ENCODE data around the gene TTC9B.

The TTC9B gene

GRCh38 chr19:40236366-40236765 is 18.2 kb upstream of the TTC9B start:
- no peak overlapping the region for H3K4me3 ChIP-seq (ENCODE audit: low read depth, low read length)
- TF ChIP-seq CTCF (IDR thresholded peaks at IDR 0.05; ENCODE audit: low read depth, low read length): no peak

GRCh38 chr19:40236026-40236355 is 17.8 kb upstream of the TTC9B start:
- no peak overlapping the region for H3K4me3 ChIP-seq (ENCODE audit: low read depth, low read length)
- no peak for TF ChIP-seq CTCF (IDR thresholded peaks at IDR 0.05; ENCODE audit: low read depth, low read length)

- H3K4me3 ChIP-seq (ENCODE audit: low read depth, low read length): no peak overlapping the region
- peak; percentile 11; the same call in 1 of the 2 replicates for TF ChIP-seq CTCF (IDR thresholded peaks at IDR 0.05; ENCODE audit: low read depth, low read length)
Measured at GRCh38 chr19:40235238-40236025, 17.2 kb upstream of the TTC9B start.

GRCh38 chr19:40234429-40235237 is 16.4 kb upstream of the TTC9B start:
- TF ChIP-seq CTCF (IDR thresholded peaks at IDR 0.05; ENCODE audit: low read depth, low read length): no peak
- no peak overlapping the region for H3K4me3 ChIP-seq (ENCODE audit: low read depth, low read length)

GRCh38 chr19:40233811-40234389 is 15.7 kb upstream of the TTC9B start:
- no peak for TF ChIP-seq CTCF (IDR thresholded peaks at IDR 0.05; ENCODE audit: low read depth, low read length)
- H3K4me3 ChIP-seq (ENCODE audit: low read depth, low read length): no peak overlapping the region

GRCh38 chr19:40232949-40233810 is 15.0 kb upstream of the TTC9B start:
- TF ChIP-seq CTCF (IDR thresholded peaks at IDR 0.05; ENCODE audit: low read depth, low read length): no peak

More at GRCh38 chr19:40232949-40233810, 15.0 kb upstream of the TTC9B start:
- no peak overlapping the region for H3K4me3 ChIP-seq (ENCODE audit: low read depth, low read length)

Measured in WI38 (cell line).